HepG2 (cell line): ENCODE results near the gene MIX23. TPM values are rescaled to one million over a fixed set of nuclear protein-coding genes. Genes with fewer than 3 reads are reported as not detected.

Source experiments
- CEBPG ChIP-seq: IDR thresholded peaks from 2 replicates; pipeline ENCODE4 v1.6.1; 2016
- CREB1 ChIP-seq, 2 experiments: fragments of 450-650 bp in 1 of 2; IDR thresholded peaks; 2 replicates each; pipeline ENCODE4 v1.6.1; 2016 to 2017; ENCODE audit warnings: control low read depth in 1 of 2, mild to moderate bottlenecking in 1 of 2, missing compliant biosample characterization in 1 of 2, missing genetic modification characterization in 1 of 2
- EP300 ChIP-seq, 3 experiments: sonication (generic) in 1 of 3; formaldehyde crosslinking in 1 of 3; IDR thresholded peaks; 2 replicates each; pipeline versions ENCODE4 v1.5.1 to v1.6.1; 2011 to 2020; ENCODE audit warnings: low read depth in 2 of 3, low read length in 2 of 3, borderline replicate concordance in 1 of 3, improper control_type of control experiment in 1 of 3, mild to moderate bottlenecking in 1 of 3, missing genetic modification reagents in 1 of 3, moderate library complexity in 1 of 3
- HNF4A ChIP-seq: sonication (generic); formaldehyde crosslinking; IDR thresholded peaks from 2 replicates; pipeline ENCODE4 v1.4.0; 2020; ENCODE audit warnings: missing genetic modification reagents
- HNRNPLL ChIP-seq: fragments of 200-400 bp; formaldehyde crosslinking; IDR thresholded peaks from 2 replicates; pipeline ENCODE4 v1.6.1; 2017; ENCODE audit warnings: mild to moderate bottlenecking, low read depth, low read length; ENCODE audit not compliant: poor library complexity, severe bottlenecking
- NFKB2 ChIP-seq: sonication (generic); formaldehyde crosslinking; IDR thresholded peaks from 2 replicates; pipeline ENCODE4 v1.4.0; 2020; ENCODE audit warnings: missing genetic modification reagents, borderline replicate concordance
- RXRA ChIP-seq: sonication (generic); formaldehyde crosslinking; IDR thresholded peaks from 2 replicates; pipeline ENCODE4 v1.5.1; 2020; ENCODE audit warnings: missing genetic modification reagents
- SKIL ChIP-seq: sonication (generic); formaldehyde crosslinking; IDR thresholded peaks from 2 replicates; pipeline ENCODE4 v1.8.0; 2022; ENCODE audit warnings: missing genetic modification reagents, mild to moderate bottlenecking, moderate library complexity, borderline replicate concordance
- TSC22D2 ChIP-seq: sonication (generic); formaldehyde crosslinking; IDR thresholded peaks from 2 replicates; pipeline ENCODE4 v1.5.1; 2020; ENCODE audit warnings: missing genetic modification reagents, mild to moderate bottlenecking, borderline replicate concordance
- ZBTB26 ChIP-seq: IDR thresholded peaks from 2 replicates; pipeline ENCODE4 v1.6.1; 2016; ENCODE audit warnings: missing compliant biosample characterization, missing genetic modification reagents, borderline replicate concordance
- ZBTB33 ChIP-seq: sonication (generic); formaldehyde crosslinking; IDR thresholded peaks from 2 replicates; pipeline ENCODE4 v1.4.0; 2020; ENCODE audit warnings: missing genetic modification reagents
- ZC3H4 ChIP-seq: sonication (generic); formaldehyde crosslinking; IDR thresholded peaks from 2 replicates; pipeline ENCODE4 v1.4.0; 2020; ENCODE audit warnings: missing genetic modification reagents, borderline replicate concordance
- ZNF766 ChIP-seq: sonication (generic); formaldehyde crosslinking; IDR thresholded peaks from 2 replicates; pipeline ENCODE4 v1.5.0; 2020; ENCODE audit warnings: missing genetic modification reagents, borderline replicate concordance
- polyA plus RNA-seq, 8 experiments: library from polyadenylated mRNA; depleted of rRNA in 3 of 8; stranded (reverse) in 7 of 8; unstranded in 1 of 8; fragments of >200 nt; fragmentation: Illumina TruSeq in 4 of 8; extraction: Trizol in 4 of 8; gene quantifications; 2 replicates each; pipeline versions ENCODE4 v1.2.1 to v1.2.3, GENCODE V29; 2011 to 2016; ENCODE audit warnings: low read depth in 4 of 8, missing spikeins in 1 of 8, mixed read lengths in 1 of 8; ENCODE audit not compliant: insufficient read depth in 1 of 8
- total RNA-seq, 5 experiments: library from RNA; depleted of rRNA; stranded (reverse); fragments of >200 nt; fragmentation: Illumina TruSeq; extraction: Trizol; gene quantifications; 2 replicates each; pipeline ENCODE4 v1.2.3, GENCODE V29; 2016; ENCODE audit warnings: low read depth in 1 of 5
- TF ChIP-seq, protein P1 (sequence below): IDR thresholded peaks from 2 replicates; pipeline ENCODE4 v1.4.0; 2020; ENCODE audit warnings: mild to moderate bottlenecking, missing genetic modification reagents

Gene MIX23
- total and polyA plus RNA-seq, 2 of the 13 experiments (the other 11 are each of a cell fraction or from before 2014, with no cell fraction given), result 20.0 to 152 TPM

DNA sequence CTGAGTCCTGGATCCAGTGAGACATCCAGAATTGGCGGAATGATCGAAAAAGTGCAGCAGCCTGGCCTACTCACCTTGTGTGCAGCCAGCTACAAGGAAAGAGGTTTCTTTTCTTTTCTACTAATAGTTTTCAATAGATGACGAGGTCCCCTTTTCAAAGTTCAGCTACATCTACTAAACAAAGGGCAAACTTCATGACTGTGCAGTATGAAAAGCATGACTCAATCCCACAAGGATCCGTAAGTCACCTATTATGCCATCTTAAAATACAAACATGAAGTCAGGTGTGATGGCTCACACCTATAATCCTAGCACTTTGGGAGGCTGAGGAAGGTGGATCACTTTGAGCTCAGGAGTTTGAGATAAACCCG, 16.7 kb downstream of the MIX23 start (continued):
- TF ChIP-seq SKIL (no peak), ZNF766 (CRISPR knock-in tag) (peak; percentile 57; the same call in 1 of the 2 replicates), HNRNPLL (no peak), ZBTB26 (CRISPR knock-in tag) (0 out of 2 replicates have a peak, but pooled peaks have one; percentile 24), EP300 (IDR thresholded peaks at IDR 0.05; ENCODE audit: low read depth in 2 of 2, low read length in 2 of 2) (peak in 1 of 2 experiments; percentile 44; a peak in 1 of 4 replicates), EP300 (CRISPR knock-in tag; IDR thresholded peaks at IDR 0.05; ENCODE audit: borderline replicate concordance) (peak; percentile 61; the same call in 1 of the 2 replicates), CREB1 (IDR thresholded peaks at IDR 0.05) (peak; percentile 16; the same call in 1 of the 2 replicates), CREB1 (CRISPR knock-in tag; IDR thresholded peaks at IDR 0.05) (no peak), ZC3H4 (no peak), NFKB2 (CRISPR knock-in tag) (no peak), TSC22D2 (no peak), RXRA (CRISPR knock-in tag) (0 out of 2 replicates have a peak, but pooled peaks have one; percentile 0), HNF4A (CRISPR knock-in tag) (peak; percentile 46; the same call in 1 of the 2 replicates), ZBTB33 (CRISPR knock-in tag) (peak; percentile 30; the same call in 1 of the 2 replicates), CEBPG (0 out of 2 replicates have a peak, but pooled peaks have one; percentile 32)
- TF ChIP-seq, protein P1, sequence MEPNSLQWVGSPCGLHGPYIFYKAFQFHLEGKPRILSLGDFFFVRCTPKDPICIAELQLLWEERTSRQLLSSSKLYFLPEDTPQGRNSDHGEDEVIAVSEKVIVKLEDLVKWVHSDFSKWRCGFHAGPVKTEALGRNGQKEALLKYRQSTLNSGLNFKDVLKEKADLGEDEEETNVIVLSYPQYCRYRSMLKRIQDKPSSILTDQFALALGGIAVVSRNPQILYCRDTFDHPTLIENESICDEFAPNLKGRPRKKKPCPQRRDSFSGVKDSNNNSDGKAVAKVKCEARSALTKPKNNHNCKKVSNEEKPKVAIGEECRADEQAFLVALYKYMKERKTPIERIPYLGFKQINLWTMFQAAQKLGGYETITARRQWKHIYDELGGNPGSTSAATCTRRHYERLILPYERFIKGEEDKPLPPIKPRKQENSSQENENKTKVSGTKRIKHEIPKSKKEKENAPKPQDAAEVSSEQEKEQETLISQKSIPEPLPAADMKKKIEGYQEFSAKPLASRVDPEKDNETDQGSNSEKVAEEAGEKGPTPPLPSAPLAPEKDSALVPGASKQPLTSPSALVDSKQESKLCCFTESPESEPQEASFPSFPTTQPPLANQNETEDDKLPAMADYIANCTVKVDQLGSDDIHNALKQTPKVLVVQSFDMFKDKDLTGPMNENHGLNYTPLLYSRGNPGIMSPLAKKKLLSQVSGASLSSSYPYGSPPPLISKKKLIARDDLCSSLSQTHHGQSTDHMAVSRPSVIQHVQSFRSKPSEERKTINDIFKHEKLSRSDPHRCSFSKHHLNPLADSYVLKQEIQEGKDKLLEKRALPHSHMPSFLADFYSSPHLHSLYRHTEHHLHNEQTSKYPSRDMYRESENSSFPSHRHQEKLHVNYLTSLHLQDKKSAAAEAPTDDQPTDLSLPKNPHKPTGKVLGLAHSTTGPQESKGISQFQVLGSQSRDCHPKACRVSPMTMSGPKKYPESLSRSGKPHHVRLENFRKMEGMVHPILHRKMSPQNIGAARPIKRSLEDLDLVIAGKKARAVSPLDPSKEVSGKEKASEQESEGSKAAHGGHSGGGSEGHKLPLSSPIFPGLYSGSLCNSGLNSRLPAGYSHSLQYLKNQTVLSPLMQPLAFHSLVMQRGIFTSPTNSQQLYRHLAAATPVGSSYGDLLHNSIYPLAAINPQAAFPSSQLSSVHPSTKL (CRISPR knock-in tag), result peak; percentile 52; the same call in 1 of the 2 replicates
